Measurements from ENCODE around the gene CYP4V2.

The CYP4V2 gene

GRCh38 chr4:186249785-186250754, 58.7 kb downstream of the CYP4V2 start:
- Histone ChIP-seq H4K20me1 (ENCODE audit: insufficient read depth, low read length) (no peaks in the 10 kb centered on the region), H3K9me3 (ENCODE audit: insufficient read depth, low read length) (no peaks in the 10 kb centered on the region), H3K36me3 (replicated peaks; ENCODE audit: low read depth, low read length) (no peaks in the 10 kb centered on the region), H3K4me3 (ENCODE audit: low read length) (no peak overlapping the region), H3K4me2 (ENCODE audit: low read length) (no peak overlapping the region), H3K27me3 (ENCODE audit: low read depth, low read length) (no peaks in the 10 kb centered on the region), H3K79me2 (ENCODE audit: low read length) (no peaks in the 10 kb centered on the region), H3K4me1 (ENCODE audit: low read length) (no peaks in the 10 kb centered on the region), H2AFZ (ENCODE audit: low read depth, low read length) (no peak overlapping the region), H3K27ac (ENCODE audit: low read length) (no peak overlapping the region), H3K9ac (ENCODE audit: low read length) (no peak overlapping the region)
- TF ChIP-seq EZH2phosphoT487 (IDR thresholded peaks at IDR 0.05; ENCODE audit: low read depth) (no peak), CTCF (IDR thresholded peaks at IDR 0.05; ENCODE audit: low read depth, low read length) (no peak)

- no peak overlapping the region for H3K4me3 ChIP-seq (ENCODE audit: low read length)
- no peaks in the 10 kb centered on the region for H4K20me1 ChIP-seq (ENCODE audit: insufficient read depth, low read length)
- no peak overlapping the region for H3K27ac ChIP-seq (ENCODE audit: low read length)
- H3K27me3 ChIP-seq (ENCODE audit: low read depth, low read length), result no peaks in the 10 kb centered on the region
- H3K4me1 ChIP-seq (ENCODE audit: low read length), result no peaks in the 10 kb centered on the region
- no peak for TF ChIP-seq CTCF (IDR thresholded peaks at IDR 0.05; ENCODE audit: low read depth, low read length)
- no peak for TF ChIP-seq EZH2phosphoT487 (IDR thresholded peaks at IDR 0.05; ENCODE audit: low read depth)
- H3K9ac ChIP-seq (ENCODE audit: low read length), result no peak overlapping the region
- no peaks in the 10 kb centered on the region for H3K79me2 ChIP-seq (ENCODE audit: low read length)
- H2AFZ ChIP-seq (ENCODE audit: low read depth, low read length), result no peak overlapping the region
- H3K9me3 ChIP-seq (ENCODE audit: insufficient read depth, low read length), result no peaks in the 10 kb centered on the region
- no peaks in the 10 kb centered on the region for H3K36me3 ChIP-seq (replicated peaks; ENCODE audit: low read depth, low read length)
- H3K4me2 ChIP-seq (ENCODE audit: low read length), result no peak overlapping the region
These were observed 59.4 kb downstream of the CYP4V2 start for GRCh38 chr4:186250760-186251159.

- H3K27ac ChIP-seq (ENCODE audit: low read length), result no peak overlapping the region
- H3K9me3 ChIP-seq (ENCODE audit: insufficient read depth, low read length), result no peaks in the 10 kb centered on the region
- no peak overlapping the region for H3K4me2 ChIP-seq (ENCODE audit: low read length)
- H3K36me3 ChIP-seq (replicated peaks; ENCODE audit: low read depth, low read length), result no peaks in the 10 kb centered on the region
- no peaks in the 10 kb centered on the region for H3K27me3 ChIP-seq (ENCODE audit: low read depth, low read length)
- H3K9ac ChIP-seq (ENCODE audit: low read length), result no peak overlapping the region
- H2AFZ ChIP-seq (ENCODE audit: low read depth, low read length), result no peak overlapping the region
- no peak for TF ChIP-seq CTCF (IDR thresholded peaks at IDR 0.05; ENCODE audit: low read depth, low read length)
- no peak for TF ChIP-seq EZH2phosphoT487 (IDR thresholded peaks at IDR 0.05; ENCODE audit: low read depth)
- H3K4me1 ChIP-seq (ENCODE audit: low read length), result no peaks in the 10 kb centered on the region
- no peaks in the 10 kb centered on the region for H3K79me2 ChIP-seq (ENCODE audit: low read length)
- H3K4me3 ChIP-seq (ENCODE audit: low read length), result no peak overlapping the region
- H4K20me1 ChIP-seq (ENCODE audit: insufficient read depth, low read length), result no peaks in the 10 kb centered on the region
These were observed 63.8 kb downstream of the CYP4V2 start for GRCh38 chr4:186255122-186255521.

GRCh38 chr4:186258216-186258811, 66.9 kb downstream of the CYP4V2 start:
- Histone ChIP-seq H3K9me3 (ENCODE audit: insufficient read depth, low read length) (no peaks in the 10 kb centered on the region), H3K9ac (ENCODE audit: low read length) (no peak overlapping the region), H3K79me2 (ENCODE audit: low read length) (no peaks in the 10 kb centered on the region), H4K20me1 (ENCODE audit: insufficient read depth, low read length) (no peaks in the 10 kb centered on the region), H3K27ac (ENCODE audit: low read length) (no peak overlapping the region), H3K27me3 (ENCODE audit: low read depth, low read length) (no peaks in the 10 kb centered on the region), H3K4me3 (ENCODE audit: low read length) (no peak overlapping the region), H2AFZ (ENCODE audit: low read depth, low read length) (no peak overlapping the region), H3K36me3 (replicated peaks; ENCODE audit: low read depth, low read length) (no peaks in the 10 kb centered on the region), H3K4me1 (ENCODE audit: low read length) (no peaks in the 10 kb centered on the region), H3K4me2 (ENCODE audit: low read length) (no peak overlapping the region)
- TF ChIP-seq EZH2phosphoT487 (IDR thresholded peaks at IDR 0.05; ENCODE audit: low read depth) (no peak), CTCF (IDR thresholded peaks at IDR 0.05; ENCODE audit: low read depth, low read length) (no peak)
